Skeletal muscle tissue (tissue), 4 donors: ENCODE measurements around the gene NEDD1. TPM values are rescaled to one million over a fixed set of nuclear protein-coding genes. Genes with fewer than 3 reads are reported as not detected.

Source experiments
- H3K27ac ChIP-seq: one replicate; pipeline ENCODE4 v1.7.0; 2013; ENCODE audit warnings: mild to moderate bottlenecking, low read depth, low read length, inconsistent platforms
- H3K27me3 ChIP-seq, 3 donors: one replicate each; pipeline ENCODE4 v1.7.0; 2013; ENCODE audit warnings: low read length in 3 of 3; ENCODE audit not compliant: control insufficient read depth in 3 of 3, insufficient read depth in 3 of 3
- H3K36me3 ChIP-seq, 3 donors: one replicate each; pipeline ENCODE4 v1.7.0; 2013; ENCODE audit warnings: low read length in 3 of 3; ENCODE audit not compliant: control insufficient read depth in 3 of 3, insufficient read depth in 3 of 3
- H3K4me1 ChIP-seq, 3 donors: one replicate each; pipeline ENCODE4 v1.7.0; 2013; ENCODE audit warnings: low read length in 3 of 3, mild to moderate bottlenecking in 3 of 3; ENCODE audit not compliant: control insufficient read depth in 3 of 3, insufficient read depth in 3 of 3
- H3K4me3 ChIP-seq, 3 donors: one replicate each; pipeline ENCODE4 v1.7.0; 2013; ENCODE audit warnings: low read length in 3 of 3
- H3K9ac ChIP-seq, 3 donors: one replicate each; pipeline ENCODE4 v1.7.0; 2013; ENCODE audit warnings: low read length in 3 of 3, mild to moderate bottlenecking in 3 of 3, moderate library complexity in 2 of 3, low read depth in 1 of 3
- H3K9me3 ChIP-seq, 3 donors: one replicate each; pipeline ENCODE4 v1.7.0; 2013; ENCODE audit warnings: low read length in 3 of 3; ENCODE audit not compliant: control insufficient read depth in 3 of 3
- total RNA-seq: library from RNA; depleted of rRNA; stranded (reverse); fragments of >200 nt; gene quantifications from one replicate; pipeline ENCODE4 v1.2.3, GENCODE V29; 2014
- donor health status: Osteomylitis.

The NEDD1 gene
- total RNA-seq, 1 donor from 2014 or later = 15.7 TPM

- no peak overlapping the region for H3K9ac ChIP-seq
- H3K27ac ChIP-seq = no peak overlapping the region
- no peaks in the 10 kb centered on the region for H3K36me3 ChIP-seq
- H3K27me3 ChIP-seq = no peaks in the 10 kb centered on the region
- H3K9me3 ChIP-seq = no peaks in the 10 kb centered on the region
- no peak overlapping the region for H3K4me3 ChIP-seq
- no peaks in the 10 kb centered on the region for H3K4me1 ChIP-seq
Measured at GRCh38 chr12:96892104-96892503, 15.0 kb upstream of the NEDD1 start.

GRCh38 chr12:96897421-96897820 lies 9.6 kb upstream of the NEDD1 start:
- no peaks in the 10 kb centered on the region for H3K36me3 ChIP-seq
- no peak overlapping the region for H3K9ac ChIP-seq
- no peak overlapping the region for H3K4me3 ChIP-seq
- no peaks in the 10 kb centered on the region for H3K9me3 ChIP-seq
- H3K27ac ChIP-seq = no peak overlapping the region
- H3K27me3 ChIP-seq = no peaks in the 10 kb centered on the region
- H3K4me1 ChIP-seq = no peaks in the 10 kb centered on the region

- Histone ChIP-seq H3K9me3 (no peaks in the 10 kb centered on the region), H3K27me3 (no peaks in the 10 kb centered on the region), H3K9ac (no peak overlapping the region), H3K4me1 (no peaks in the 10 kb centered on the region), H3K4me3 (no peak overlapping the region), H3K27ac (no peak overlapping the region), H3K36me3 (no peaks in the 10 kb centered on the region)
Measured at GRCh38 chr12:96901175-96901574, 5.9 kb upstream of the NEDD1 start.

GRCh38 chr12:96902076-96902475 lies 5.0 kb upstream of the NEDD1 start:
- Histone ChIP-seq H3K4me1 (peaks cover 0 to 5% (median 3%) of the 10 kb centered on the region in 3 donors), H3K27me3 (no peaks in the 10 kb centered on the region), H3K27ac (no peak overlapping the region), H3K9me3 (no peaks in the 10 kb centered on the region), H3K4me3 (no peak overlapping the region), H3K36me3 (no peaks in the 10 kb centered on the region), H3K9ac (no peak overlapping the region)

GRCh38 chr12:96906498-96906848 lies 584 bp upstream of the NEDD1 start:
- Histone ChIP-seq H3K9ac (peak overlapping the region; percentile 74 to 92 (median 91)), H3K27ac (peak overlapping the region; percentile 86), H3K36me3 (no peaks in the 10 kb centered on the region), H3K27me3 (no peaks in the 10 kb centered on the region), H3K9me3 (no peaks in the 10 kb centered on the region), H3K4me1 (peaks cover 8 to 14% (median 13%) of the 10 kb centered on the region in 3 donors), H3K4me3 (peak overlapping the region; percentile 89 to 98 (median 96))

- Histone ChIP-seq H3K4me1 (peaks cover 8 to 20% (median 14%) of the 10 kb centered on the region in 3 donors), H3K27ac (peak overlapping the region; percentile 86), H3K9ac (peak overlapping the region; percentile 74 to 92 (median 91)), H3K4me3 (peak overlapping the region; percentile 89 to 98 (median 96)), H3K36me3 (no peaks in the 10 kb centered on the region), H3K9me3 (no peaks in the 10 kb centered on the region), H3K27me3 (no peaks in the 10 kb centered on the region)
Measured at GRCh38 chr12:96907671-96908422, 790 bp downstream of the NEDD1 start.

GRCh38 chr12:96908423-96908675 lies 1.3 kb downstream of the NEDD1 start:
- Histone ChIP-seq H3K4me3 (peak overlapping the region; percentile 89 to 98 (median 96)), H3K27ac (no peak overlapping the region), H3K36me3 (no peaks in the 10 kb centered on the region), H3K9ac (peak overlapping the region; percentile 74 to 92 (median 91)), H3K9me3 (no peaks in the 10 kb centered on the region), H3K4me1 (peaks cover 8 to 23% (median 19%) of the 10 kb centered on the region in 3 donors), H3K27me3 (no peaks in the 10 kb centered on the region)

- H3K9me3 ChIP-seq = no peaks in the 10 kb centered on the region
- no peaks in the 10 kb centered on the region for H3K27me3 ChIP-seq
- H3K4me3 ChIP-seq = peak overlapping the region; percentile 26 to 59 (median 45)
- no peaks in the 10 kb centered on the region for H3K36me3 ChIP-seq
- H3K4me1 ChIP-seq = peaks cover 8 to 20% (median 15%) of the 10 kb centered on the region in 3 donors
- H3K27ac ChIP-seq = peak overlapping the region; percentile 79
- H3K9ac ChIP-seq = peak overlapping the region; percentile 4 to 57 (median 57)
Measured at GRCh38 chr12:96912261-96912660, 5.2 kb downstream of the NEDD1 start.

GRCh38 chr12:96912943-96913342 lies 5.9 kb downstream of the NEDD1 start:
- H3K9me3 ChIP-seq = no peaks in the 10 kb centered on the region
- no peaks in the 10 kb centered on the region for H3K27me3 ChIP-seq
- peak overlapping the region; percentile 30 to 57 (median 57) for H3K9ac ChIP-seq
- no peaks in the 10 kb centered on the region for H3K36me3 ChIP-seq
- peak overlapping the region; percentile 26 to 59 (median 45) for H3K4me3 ChIP-seq
- peaks cover 5 to 17% (median 12%) of the 10 kb centered on the region in 3 donors for H3K4me1 ChIP-seq
- peak overlapping the region; percentile 79 for H3K27ac ChIP-seq

GRCh38 chr12:96919510-96920210 lies 12.6 kb downstream of the NEDD1 start:
- Histone ChIP-seq H3K4me3 (no peak overlapping the region), H3K36me3 (peaks cover 0 to 4% (median under 1%) of the 10 kb centered on the region in 3 donors), H3K9me3 (no peaks in the 10 kb centered on the region), H3K27me3 (no peaks in the 10 kb centered on the region), H3K4me1 (no peaks in the 10 kb centered on the region), H3K9ac (no peak overlapping the region), H3K27ac (no peak overlapping the region)
